IPS DF 4.7 (cell line): ENCODE results near the gene TAMALIN.

ENCODE experiments used
- DNase-seq: peaks from one replicate; pipeline ENCODE4 v3.0.0-alpha.2; 2013; ENCODE audit warnings: low spot score; ENCODE audit errors: extremely low read depth

The TAMALIN gene

DNA sequence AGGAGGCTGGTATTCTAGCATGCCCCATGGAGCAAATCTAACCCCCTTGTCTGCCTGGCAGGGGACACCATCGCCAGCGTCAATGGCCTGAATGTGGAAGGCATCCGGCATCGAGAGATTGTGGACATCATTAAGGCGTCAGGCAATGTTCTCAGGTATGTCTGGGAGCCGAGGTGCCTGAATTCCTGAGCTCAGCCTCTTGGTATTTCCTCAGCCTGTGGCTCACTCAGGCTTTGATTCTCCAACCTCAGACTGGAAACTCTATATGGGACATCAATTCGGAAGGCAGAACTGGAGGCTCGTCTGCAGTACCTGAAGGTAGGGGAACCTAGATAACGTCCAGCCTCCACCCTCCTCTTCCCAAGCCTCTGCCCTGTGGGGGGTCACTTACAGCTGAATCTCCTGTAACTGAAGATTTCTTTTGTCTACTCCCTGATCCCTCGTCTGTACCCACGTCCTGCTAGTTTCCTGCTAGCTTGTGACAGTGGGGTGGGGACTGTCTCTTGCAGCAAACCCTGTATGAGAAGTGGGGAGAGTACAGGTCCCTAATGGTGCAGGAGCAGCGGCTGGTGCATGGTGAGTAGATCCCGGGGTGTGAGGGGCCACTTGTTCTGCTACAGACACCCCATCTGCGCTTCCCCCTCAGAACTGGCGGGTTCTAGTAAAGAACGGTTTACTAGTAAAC, 7.0 kb downstream of the TAMALIN start:
- DNase-seq: no peak

DNA sequence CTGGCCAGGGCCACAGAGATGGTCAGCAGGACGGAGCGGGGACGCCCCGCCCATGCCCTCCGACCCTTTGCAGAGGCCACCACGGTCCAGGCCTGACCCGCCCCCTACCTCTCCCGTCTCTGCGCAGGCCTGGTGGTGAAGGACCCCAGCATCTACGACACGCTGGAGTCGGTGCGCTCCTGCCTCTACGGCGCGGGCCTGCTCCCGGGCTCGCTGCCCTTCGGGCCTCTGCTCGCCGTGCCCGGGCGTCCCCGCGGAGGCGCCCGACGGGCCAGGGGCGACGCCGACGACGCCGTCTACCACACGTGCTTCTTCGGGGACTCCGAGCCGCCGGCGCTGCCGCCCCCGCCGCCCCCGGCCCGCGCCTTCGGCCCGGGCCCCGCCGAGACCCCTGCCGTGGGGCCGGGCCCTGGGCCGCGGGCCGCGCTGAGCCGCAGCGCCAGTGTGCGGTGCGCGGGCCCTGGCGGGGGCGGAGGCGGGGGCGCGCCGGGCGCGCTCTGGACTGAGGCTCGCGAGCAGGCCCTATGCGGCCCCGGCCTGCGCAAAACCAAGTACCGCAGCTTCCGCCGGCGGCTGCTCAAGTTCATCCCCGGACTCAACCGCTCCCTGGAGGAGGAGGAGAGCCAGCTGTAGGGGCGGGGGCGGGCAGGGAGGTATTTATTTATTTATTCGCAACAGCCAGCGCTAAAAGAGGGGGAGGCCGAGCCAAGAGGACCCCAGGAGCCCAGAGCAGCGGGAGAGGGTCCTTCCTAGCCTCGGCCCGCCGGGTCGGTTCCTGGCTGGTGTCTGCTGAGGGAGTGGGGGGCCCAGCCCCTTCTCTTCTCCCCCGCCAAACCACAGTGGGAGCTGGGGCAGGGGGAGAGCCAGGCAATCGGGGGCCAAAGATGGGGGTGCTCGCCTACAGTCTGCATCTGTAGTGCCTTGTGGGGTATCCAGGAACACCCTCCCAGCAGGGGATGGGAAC, 8.1 kb downstream of the TAMALIN start:
- DNase-seq: no peak

DNA sequence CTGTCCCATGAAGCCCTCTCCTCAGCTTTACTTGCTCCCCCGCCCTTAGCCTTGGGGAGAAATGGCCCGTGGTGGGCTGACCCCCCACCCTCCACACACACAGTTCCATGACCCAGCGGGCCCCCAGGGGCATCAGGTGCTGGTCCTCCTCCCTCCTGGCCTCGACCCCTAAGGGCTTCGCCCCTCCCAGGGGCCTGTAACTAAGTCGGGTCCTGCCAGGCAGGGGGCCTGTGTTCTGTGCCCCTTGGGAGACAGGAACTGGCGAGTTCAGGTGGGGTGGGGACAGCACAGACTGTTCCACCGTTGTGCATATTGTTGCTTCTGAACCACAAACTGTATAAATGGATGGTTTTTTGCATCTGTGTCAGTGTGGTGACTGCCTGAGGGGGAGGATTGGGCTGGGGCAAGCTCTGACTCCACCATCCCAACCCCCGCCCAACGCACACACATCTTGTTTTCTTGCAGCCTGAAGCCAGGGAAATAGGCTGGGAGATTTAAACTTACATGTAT, 8.8 kb downstream of the TAMALIN start:
- DNase-seq: no peak

DNA sequence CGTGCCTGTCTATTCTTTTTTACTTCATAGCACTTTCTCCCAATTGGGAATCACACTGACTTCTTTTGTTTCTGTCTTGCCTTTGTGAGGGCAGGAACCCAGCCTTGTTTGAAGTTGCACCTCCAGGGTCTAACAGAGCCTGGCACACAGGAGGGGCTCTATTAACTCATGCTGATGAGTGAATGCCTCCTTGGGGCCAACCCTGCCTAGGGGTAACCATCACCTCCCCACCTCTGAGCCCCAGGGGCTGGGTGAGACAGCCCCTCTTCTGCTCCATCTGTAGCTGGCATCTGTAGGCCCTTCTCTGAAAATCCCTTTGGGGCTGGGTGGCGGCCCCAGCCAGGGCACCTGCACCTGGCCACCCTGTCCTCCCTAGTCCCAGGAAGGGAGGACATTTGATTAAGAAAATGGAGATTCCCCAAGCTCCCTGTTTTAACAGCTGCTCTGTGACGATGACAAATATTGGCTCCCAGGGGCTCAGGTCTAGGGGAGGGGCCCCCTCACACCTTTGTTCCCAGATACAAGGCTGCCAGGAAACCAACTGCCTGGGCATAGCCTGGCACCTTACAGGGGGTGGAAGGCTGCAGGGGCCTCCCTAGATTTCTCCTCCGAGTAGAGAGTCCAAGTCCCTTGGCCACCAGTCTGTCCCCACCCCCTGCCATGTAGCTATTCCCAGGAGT, 11.8 kb downstream of the TAMALIN start:
- DNase-seq: no peak

DNA sequence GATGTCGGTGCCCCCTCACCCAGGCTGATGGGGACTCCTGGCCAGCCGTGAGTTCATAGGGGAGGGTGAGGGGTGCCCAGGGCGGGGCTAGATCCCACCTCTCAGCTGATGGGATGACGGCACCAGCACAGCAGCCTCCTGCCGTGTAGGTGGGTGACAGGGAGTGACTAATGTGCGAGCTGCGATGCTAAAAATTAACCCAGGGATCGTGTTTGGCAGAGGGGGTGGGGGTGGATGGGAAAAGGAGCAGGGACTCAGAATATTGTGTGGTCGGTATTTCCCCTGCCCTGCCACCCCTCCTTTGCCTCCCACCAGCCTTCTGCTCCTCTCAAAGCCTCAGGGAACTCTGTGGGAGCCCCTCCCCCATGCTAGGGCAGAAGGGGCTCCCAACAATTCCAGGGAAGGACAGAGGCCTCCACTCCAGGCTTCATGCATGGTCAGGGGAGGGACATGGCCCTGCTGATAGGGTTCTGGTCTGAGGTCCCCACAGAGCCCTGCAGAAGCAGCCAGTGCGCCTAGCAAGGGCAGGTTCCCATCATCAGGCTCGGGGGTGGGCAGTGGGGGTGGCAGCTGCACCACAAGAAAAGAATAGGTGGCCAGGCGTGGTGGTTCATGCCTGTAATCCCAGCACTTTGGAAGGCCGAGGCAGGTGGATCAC, 12.5 kb downstream of the TAMALIN start:
- no peak for DNase-seq

DNA sequence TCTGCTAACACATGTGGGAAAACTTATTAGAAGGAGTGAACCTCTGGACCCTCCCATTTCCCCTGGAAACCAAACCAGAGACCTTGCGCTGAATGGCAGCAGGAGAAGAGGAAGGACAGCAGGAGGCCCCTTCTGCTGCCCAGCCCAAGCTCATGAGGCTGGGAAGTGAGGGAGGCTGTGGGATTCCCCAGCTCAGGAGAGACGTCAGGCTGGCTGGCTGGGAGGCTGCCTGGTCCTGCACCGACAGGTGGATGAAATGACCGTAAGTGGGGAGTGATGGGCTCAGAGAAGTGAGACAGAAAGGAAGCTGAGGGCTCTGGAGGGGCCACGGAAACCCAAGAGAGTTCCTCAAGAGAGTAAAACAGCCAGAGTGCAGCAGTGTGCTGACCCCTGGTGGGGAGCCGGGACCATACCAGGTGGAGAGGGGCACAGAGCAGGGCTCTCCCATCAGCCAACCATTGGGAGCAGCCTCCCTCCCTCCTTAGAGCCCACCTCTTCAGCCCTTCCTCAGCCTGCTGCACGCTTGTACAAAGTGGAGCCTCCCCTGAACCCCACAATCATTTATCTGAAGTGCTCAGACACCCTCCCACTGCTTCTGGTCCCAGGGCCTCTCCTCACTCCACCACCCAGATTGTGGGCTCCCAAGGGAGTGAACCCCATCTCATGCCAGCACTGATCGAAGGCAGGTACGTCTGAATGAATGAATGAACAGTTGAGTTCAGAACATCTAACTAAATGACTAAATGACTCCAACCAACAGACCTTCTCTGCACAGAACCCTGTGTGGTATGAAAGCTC, 14.0 kb downstream of the TAMALIN start:
- no peak for DNase-seq

DNA sequence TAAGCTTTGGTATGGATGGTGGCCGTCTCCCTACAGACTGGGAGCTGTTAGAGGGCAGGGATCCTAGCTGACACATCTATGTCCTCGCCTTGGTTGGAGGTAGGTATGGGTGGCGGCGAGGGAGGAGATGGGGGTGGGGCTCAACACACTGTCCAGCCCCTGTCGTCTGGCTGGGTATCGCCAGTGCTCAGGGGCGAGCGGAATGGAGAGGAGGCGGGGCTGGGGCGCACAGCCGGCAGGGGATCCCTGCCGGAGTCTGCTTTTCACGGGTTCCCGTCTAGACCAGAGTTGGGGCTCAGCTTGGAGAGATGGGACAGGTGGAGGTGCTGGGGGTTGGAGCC, 16.1 kb downstream of the TAMALIN start:
- DNase-seq: no peak

DNA sequence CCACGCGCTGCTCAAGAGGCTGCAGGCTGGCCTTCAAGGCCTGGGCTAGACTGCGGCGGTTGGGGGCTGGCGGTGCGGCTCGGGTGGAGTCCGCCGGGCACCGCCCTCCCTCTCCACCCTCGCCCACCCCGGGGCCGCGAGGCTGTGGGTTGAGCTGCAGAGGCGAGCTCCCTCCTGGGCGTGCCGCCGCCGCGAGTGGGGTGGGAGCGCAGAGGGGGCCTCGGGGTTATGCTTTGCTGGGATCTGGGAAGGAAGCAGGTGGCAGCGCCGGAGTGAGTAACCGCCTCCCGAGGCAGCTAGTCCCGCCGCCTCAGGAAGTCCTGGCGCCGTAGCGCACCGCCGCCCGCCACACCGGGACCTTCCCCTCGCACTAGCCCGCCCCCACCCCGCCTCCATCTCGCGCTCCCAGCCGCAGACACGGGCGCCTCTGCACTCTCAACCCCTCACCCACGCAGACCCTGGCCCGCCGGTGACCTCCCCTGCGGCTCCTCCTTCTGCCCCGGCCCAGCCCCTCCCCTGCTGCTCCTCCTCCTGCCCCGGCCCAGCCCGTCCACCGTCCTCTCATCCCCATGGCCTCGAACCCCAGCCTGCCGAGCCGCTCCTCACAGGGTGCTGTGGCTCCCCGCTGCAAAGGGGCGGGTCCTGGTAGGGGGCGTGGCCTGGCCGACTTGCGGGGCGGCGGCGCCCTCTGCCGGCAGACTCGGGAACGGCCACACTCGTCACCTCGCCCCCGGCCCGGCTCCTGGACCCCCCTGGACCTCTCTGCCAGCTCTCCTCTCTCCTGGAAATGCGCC, 16.6 kb downstream of the TAMALIN start:
- no peak for DNase-seq

DNA sequence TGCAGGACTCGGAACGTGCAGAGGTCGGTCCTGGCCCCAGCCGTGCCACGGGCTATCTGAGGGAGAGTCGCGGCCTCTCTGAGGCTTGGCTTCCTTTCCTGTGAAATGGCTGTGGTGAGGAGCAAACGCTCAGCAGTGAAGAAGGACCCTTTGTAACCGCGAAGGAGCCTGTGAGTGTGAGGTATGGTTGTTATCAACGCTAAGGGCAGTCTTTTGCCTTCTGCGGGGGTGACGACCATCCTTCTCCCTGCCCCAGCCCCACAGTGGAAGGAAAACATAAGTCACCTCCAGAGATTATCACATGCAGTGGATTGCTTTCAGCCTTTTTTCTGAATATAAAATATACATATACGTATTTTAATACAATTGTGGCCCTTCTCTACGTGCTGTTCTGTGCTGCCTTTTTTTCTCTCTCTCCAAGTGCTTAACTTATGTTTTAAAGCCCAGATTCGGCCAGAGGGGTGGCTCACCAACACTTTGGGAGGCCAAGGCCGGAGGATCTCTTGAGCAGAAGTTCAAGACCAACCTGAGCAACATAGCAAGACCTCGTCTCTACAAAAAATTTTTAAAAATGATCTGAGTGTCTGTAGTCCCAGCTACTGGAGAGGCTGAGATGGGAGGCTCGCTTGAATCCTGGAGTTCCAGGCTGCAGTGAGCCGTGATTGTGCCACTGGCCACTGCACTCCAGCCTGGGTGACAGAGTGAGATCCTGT, 17.4 kb downstream of the TAMALIN start:
- no peak for DNase-seq

DNA sequence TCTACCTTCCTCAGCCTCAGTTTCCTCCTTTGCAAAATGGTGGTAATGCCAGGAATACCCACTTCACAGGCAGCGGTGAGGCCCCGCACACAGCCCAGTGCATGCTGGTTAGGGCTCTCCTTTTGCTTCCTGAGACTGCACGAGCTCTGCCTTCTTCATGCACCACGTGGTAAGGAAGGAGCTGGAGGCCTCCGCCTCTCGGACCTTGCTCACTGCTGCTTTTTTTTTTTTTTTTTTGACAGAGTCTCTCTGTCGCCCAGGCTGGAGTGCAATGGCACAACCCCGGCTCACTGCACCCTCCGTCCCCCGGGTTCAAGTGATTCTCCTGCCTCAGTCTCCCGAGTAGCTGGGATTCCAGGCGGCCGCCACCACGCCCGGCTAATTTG, 18.1 kb downstream of the TAMALIN start:
- no peak for DNase-seq

DNA sequence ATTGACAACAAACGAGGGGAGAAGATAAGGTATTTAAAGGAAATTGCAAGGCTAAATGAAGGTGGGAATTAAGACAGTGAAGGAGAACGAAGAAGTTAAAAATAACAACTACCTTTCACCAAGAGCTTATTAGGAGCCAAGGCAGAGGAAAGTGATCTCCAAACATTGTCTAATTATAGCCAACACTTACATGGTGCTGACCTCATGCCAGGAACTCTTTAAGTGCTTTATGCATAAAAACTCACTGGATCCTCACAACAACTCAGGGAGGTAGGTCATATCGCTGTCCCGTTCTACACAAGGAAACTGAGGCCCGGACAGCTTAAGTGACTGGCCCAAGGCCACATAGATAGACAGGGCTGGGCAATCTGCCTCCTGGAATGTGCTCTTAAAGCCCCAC, 19.5 kb downstream of the TAMALIN start:
- DNase-seq: no peak

DNA sequence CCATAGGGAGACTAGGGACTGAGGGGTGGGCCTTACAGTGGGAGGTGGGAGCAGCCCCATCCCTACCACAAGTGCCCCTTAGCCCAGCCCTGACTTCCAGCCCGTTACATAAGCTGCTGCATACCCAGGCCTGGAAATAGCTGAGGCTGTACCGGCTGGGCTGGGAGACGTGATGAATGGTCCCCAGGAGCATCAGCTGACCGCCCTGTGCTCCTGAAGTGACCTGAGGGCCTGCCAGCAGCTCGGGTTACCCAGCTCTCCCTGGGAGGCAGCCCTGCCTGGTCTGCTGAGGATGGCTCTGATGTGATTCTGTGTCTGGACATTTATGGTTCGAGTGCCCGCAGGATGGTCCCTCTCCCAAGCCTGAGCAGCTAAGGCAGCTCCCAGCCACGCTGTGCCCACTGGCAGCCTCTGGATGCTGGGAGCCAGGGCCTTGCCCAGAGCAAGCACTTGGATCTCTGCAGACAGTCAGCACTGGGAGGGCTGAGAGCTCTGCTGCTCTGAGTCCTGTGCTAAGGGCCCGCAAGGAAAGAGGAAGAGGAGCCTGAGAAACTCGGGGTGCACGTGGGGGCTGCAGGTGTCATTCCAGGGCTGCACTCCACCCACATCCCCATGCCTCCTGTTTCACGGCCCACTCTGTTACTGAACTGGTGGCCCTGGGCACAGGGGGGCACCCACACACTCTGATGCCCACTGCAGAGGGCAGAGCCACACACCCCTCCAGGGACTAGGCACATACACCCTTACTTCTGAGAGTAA, 20.5 kb downstream of the TAMALIN start:
- no peak for DNase-seq

DNA sequence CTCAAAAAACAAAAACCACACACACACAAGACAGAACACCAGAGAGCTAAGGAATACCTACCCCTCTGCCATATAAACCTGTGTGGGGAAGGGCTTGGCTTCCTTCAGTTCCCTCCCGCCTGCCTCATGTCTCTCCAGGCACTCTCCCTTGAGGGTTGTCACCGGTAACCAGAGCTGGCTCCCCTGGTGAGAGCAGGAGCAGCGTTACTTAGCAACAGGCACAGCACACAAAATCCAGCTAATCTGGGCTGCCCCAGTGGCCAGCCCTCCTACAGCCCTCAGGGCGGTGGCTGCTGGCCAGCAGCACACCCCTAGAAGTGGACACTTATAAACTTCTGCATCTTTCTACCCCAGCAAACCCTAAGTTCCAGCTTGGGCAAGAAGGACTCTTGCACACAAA, 22.9 kb downstream of the TAMALIN start:
- DNase-seq: no peak

DNA sequence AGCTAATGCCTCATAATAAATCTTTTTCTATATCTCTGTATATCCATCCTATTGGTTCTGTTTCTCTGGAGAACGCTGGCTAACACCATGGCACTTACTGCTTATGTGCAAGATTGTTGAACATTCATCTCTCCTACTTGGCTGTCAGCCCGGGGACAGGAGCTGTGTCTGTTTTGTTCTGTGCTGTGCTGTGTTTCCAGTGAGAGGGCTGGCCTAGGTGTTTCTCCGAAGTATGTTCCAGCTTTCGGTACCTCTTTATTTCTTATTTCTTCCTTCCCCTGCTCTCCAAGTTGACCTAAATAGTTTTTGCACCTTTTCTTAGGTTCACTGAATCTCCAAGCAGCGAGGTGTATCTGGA, 25.7 kb downstream of the TAMALIN start:
- DNase-seq: no peak

DNA sequence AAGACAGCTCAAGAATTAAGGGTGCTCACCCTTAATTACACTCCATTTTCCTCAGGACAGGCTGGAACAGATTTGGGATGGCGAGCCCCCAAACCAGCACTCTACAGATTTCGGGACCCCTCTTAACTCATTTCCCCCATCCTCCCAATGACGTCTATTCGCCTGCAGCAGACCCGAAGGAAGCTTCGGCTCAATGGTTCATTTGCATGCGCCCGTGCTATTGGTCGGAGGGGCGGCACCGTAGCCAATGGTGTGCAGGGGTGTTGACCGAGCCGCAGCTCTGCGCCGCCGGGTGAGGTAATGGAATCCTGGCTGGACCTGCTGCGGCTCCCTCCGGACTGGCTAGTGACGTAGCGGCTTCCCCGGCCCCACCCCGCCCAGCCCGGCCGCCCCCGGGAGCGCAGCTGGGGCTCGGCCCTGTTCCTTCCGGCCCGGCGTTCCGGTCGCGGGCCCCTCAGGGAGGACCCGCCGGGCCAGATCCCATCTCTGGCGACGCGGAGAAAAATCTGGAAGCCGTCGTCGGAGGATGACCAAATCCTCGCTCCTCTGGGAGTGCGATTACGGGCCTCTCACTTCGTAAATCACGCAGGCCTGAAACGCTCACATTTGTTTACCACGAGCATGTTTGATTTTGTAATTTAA, 26.2 kb downstream of the TAMALIN start:
- no peak for DNase-seq

DNA sequence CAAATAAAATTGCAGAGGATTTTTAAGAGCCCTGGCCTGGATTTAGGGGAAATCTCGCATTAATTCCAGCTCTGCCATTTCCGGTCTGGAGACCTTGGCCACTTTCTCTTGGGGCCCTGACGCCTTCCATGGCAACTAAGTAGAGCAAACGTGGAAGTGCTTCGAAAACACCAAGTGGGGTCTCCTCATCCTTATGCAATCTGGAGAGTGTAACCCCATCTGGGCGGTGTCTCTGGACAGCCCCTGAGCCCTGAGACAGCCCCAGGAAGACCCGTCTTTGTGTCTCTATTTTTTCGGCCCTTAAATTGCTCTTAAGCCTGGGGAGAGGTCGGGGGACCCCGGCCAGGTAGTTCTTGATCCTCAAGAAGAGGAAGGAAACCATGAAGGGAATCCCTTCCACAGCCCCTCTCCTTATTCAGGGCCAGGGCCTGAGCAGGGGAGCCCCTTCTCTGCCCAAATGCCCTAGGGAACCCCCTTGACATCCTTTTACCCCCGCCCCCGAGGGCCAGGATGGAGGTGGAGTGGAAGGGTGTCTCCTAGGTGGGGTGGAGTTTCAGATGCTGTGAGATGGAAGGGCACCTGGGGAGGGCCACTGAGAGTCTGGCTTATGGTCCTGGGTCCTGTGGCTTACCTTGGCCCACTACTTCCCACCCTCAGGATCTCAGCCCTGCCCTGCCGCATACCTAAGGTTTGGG, 26.8 kb downstream of the TAMALIN start:
- DNase-seq: no peak

DNA sequence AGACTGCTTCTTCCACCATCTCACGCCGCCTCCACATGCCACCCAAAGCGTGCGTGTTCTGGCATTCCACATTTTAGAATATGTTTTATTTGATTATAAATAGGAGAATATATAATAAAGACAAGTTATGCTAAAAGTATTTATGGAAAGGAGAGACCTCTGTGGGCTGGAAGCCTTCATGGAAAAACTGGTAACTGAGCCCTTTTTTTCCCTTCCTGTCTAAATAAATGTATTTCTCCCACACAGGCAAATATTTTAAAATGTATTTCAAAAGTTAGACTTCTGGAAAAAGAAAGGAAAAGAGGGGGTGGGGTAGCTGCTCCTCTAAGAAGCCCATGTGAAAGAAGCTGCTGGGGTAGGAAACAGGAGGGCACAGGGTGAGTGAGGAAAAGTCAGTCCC, 28.4 kb downstream of the TAMALIN start:
- no peak for DNase-seq

DNA sequence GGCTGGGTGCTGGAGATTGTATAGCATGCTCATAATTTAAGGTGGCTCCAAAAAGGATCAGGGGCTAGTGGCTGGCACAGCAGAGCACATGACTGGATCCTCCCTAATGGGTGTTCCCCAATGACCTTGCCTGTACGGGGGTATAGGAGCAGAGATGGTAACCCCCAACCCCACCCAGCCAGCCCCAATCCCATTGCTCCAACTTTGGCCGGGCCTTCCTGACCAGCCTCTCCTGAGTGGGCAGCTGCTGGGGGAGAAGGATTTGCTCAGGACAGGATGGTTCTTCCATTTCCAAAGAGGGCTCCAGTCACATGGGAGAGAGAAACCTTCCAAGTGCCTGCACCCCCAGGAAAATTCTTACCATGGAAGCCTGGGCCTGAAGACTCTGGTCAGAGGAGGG, 29.2 kb downstream of the TAMALIN start:
- no peak for DNase-seq
